ENCODE results near the gene MBP.
A peak's percentile ranks its signal among the peaks of the same experiment; 100 is the strongest.
"Not testable (repeated sequence)": the region's sequence is repeated elsewhere in the genome, so short reads cannot be mapped to it uniquely, and the experiment has no call there.

MBP gene

DNA sequence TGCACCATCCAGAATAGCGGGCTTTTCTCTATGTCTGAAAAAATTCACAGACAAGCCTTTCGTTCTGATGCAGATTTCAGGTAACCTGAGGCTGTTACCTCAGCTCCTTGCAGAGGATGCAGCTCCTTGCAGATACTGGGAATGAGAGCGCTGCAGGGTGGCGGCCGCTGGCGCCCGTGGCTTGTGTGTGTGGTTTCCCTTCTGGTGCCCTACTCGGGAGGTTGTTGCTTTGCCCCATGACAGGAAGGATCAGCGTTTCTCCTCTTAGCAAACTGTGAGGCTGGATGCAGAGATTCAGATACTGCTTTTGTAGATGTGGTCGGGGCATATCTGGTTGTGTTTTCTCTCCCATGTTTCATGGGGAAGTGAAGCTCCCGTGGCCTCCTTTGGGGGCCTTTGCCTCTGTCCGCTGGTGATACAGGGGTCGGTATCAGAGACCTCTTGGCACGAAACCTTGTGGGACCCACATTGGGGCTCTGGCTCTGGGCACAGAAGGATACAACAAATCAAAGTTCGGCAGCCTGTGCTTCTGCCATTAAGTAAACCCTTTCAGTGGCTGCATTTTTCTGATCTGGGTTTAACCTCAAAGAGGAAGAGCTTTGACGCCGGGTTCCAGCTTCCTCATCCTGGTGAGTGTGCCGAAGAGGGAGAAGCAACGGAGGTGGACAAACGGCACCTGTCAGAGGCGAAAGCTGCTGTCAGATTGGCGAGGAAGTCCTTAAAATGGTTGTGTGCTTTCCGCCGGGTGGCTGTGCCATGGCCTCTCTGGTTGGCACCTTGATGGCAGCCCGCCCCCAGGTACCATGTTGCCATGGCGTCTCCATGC is 127.8 kb downstream of the MBP start:
- DNase-seq = no peak

DNA sequence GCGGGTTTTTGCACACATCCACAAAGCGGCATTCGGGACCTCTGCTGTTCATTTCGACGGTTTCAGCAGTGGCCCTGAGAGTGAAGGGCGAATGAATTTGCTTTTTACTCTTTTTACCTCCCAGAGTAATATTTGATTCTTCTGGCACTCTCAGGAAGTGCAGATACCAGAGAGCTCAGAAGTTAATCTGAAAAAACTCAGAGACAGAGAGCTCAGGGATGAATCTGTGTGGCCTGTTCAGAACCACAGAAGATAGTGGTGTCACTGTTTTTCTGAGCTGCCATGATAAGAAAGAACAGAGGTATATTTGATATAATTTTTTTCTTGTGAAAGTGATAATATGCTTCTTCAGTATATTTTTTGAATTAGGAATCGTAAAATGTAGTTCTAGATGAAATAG is 129.3 kb downstream of the MBP start:
- DNase-seq = no peak

DNA sequence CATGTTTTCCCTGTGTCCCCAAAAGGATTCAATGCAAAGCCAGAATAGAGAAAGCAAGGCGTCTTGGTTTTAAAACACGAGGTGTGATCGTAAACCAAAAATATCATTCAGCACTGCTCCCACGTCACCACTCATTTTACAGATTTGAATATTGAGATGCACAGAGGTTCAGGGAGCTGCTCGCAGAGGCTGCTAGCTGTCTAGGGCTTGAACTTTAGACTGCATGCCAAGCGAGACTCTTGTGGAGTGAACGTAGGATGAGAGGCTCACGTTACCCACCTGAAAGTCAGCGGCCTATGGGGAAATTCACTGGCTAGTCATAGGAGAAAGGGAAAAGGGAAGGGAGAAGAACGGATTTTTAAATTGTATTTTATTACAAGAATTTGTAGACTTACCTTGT is 130.1 kb downstream of the MBP start:
- DNase-seq = no peak

DNA sequence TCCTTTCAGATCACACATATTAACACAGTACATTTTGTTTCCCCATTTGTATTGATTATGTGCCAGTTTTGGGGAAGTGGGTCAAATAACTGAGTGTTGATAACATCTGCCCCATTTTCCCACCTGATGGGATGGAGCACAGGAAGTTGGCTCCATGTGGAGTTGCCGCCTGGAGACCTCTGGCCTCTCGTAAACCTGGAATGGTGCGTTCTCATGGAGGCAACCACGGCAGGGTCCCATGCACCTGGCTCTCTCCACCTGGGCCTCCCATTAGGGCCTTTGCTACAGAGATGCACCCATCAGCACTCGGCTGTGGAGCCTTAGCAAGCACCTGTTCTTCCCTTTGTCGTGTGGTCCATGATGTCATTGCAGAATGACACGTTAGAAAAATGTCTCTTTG is 130.6 kb downstream of the MBP start:
- DNase-seq = no peak

DNA sequence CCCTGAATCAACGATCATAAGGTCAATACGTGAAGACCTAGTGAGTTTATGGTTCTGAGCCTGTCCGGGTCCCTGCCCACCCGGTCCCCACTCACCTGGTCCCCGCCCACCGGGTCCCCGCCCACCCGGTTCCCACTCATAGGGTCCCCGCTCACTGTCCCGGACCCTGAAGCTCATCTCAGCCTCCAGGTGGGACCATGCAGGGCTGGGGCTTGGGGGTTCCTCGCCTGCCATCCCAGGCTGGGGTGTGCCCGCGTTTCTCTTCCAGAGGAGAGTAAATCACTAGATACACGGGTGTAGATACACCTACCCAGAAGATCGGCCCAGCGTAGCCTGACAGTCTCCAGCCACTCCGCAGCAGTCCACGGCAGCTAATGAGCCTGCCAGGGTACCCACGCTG is 131.5 kb downstream of the MBP start:
- DNase-seq = no peak

DNA sequence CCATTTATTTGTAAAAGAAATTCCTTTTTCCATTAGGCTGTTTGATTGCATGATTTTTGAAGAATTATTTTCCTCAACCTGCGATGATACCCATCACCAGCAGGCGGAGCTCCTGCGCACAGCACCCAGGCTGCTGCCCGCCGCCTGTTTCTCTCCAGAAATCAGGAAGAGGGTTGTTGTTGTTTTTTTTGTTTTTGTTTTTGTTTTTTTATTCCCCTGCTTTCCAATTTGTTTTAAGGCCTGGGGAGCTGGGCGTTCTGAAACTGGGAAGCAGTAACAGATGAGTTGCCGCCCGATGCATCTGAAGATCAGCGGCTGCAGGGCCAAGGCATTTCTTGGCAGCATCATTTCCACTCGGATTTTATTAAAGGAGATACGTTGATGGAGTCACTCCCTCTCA is 132.1 kb downstream of the MBP start:
- peak; percentile 36 for DNase-seq

DNA sequence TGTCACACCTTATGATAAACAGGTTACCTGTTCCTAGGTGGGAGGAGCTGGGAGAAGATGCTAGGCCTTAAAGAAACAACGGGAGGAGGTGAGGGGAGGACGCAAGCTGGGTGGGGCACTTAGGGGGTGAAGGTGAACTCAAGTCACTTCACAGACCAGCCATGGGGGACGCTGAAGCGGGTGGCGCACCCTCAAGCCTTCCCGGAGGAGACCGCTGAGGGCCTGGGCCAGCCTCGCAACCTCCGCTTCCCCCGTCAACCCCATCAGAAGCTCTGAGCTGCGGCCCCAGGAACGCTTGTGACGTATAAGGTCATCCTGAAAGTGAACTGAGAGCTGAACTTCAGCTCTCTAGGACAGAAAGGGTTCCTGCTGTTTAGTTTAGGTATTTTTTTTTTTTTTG is 133.5 kb downstream of the MBP start:
- DNase-seq = no peak

DNA sequence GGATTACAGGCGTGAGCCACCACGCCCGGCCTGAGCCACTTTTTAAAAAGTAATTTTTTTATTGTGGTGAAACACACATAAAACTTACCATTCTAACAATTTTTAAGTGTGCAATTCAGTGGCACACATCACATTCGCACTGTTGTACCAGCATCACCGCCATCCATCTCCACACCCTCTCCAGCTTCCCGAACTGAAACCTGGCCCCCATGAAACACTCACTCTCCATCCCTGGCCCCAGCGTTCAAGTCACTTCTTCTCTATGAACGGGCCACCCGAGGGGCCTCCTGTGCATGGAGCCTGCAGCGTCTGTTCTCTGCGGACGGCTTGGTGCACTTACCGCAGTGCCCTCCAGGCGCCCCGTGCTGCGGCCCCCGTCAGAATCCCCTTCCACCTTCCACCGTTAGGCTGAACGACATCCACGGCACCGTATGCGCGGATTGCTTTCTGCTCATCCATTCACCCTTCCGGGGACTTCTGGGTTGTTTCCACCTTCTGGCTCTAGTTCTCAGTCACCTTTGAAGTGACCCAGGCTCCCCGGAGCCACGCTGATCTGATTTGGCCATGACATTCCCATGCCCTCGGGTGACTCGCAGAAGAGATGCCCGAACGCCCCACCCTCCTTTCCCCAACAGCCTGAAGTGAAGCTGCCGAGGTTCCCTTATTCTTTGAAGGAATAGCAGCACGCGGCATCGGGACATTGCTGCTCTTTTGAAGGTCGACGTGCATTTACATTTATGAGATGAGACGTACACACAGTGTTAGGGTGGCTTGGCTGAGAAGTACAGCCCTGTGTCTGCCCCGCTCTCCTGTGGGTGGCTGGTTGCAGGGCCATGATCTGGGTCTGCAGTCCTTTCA is 134.4 kb downstream of the MBP start:
- DNase-seq = no peak

DNA sequence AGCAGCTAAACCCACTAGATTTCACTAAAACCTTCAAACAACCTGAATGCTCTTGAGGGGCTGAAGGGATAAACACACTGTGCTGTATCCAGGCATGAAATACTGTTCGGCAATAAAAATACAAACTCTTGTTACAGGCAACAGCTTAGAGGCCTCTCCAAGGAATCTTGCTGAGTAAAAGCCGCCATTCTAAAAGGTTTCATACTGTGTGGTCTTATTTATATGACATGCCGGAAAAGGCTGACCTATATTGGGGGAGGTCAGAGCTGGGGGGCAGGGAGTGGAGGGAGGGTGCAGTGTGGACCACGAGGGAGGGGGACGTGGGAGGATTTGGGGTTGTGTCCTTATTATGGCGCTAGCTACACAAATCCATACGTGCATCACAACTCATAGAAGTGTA is 136.2 kb downstream of the MBP start:
- no peak for DNase-seq

DNA sequence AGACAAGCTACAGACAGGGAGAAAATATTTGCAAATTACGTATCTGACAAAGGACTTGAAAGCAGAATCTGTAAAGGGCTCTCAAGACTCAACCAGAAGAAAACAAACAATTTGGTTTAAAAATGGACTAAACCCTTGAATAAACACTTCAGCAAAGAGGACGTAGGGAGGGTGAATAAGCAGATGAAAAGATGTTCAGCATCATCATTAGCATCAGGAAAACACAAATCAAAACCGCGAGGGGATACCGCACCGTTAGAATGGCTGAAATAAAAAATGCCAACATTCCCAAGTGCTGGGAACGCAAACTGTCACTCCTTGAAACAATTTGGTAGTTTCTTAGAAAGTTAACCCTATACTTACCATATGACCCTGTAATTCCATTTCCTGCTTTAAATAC is 136.7 kb downstream of the MBP start:
- DNase-seq = no peak

DNA sequence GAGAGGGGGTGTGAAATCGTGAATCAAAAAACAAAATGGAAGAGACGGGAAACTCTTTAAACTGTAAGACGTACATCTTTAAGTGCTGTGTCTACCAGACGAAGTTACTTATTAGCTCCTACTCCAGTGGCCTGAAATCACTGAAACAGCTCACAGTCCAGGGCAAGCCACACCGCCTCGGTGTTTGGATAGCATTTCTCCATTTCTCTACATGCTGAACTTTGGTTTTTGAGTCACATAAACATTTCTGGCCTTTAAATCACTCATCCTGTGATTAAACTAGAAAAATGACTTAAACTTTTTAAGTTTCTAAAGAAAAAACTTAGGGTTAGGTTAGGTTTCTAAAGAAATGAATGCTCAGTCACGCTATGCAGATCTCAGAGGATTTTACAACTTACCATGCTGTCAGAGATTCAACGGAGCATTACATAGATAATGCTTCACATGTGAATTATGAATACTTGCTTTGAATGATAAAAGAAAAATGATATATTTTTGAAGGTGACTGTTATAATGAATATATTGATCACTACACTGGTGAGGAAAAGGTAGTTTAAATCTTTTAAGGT is 138.4 kb downstream of the MBP start:
- DNase-seq = no peak

DNA sequence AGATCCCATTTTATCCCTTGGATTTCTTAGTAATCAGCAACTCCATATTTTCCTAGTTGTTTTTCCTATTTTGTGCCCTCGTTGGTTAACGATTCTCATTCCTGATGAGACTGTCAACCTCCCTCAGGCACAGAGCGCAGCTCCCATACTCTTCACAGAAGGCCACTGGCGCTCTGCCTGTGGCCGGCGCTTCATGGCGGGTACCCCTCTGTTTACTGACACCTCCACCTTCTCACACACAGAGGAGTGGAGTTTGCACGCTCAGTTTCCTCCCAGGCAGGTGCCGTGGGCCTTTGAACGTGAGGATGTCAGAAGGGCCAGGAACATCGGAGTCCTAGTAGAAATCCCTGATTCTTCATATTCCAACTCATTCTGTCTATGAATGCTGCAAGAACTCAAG is 139.0 kb downstream of the MBP start:
- no peak for DNase-seq

DNA sequence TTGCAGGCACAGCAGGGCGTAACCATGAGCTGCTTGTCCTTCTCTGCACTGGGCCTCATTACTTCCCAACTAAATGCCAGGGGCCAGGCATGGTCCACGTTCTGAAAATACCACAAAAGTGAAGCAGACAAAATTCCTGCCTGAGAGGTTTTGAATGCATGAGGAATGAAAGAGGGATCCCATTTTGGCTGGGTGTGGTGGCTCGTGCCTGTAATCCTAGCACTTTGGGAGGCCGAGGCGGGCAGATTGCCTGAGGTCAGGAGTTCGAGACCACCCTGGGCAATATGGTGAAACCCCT is 139.5 kb downstream of the MBP start:
- DNase-seq = no peak

DNA sequence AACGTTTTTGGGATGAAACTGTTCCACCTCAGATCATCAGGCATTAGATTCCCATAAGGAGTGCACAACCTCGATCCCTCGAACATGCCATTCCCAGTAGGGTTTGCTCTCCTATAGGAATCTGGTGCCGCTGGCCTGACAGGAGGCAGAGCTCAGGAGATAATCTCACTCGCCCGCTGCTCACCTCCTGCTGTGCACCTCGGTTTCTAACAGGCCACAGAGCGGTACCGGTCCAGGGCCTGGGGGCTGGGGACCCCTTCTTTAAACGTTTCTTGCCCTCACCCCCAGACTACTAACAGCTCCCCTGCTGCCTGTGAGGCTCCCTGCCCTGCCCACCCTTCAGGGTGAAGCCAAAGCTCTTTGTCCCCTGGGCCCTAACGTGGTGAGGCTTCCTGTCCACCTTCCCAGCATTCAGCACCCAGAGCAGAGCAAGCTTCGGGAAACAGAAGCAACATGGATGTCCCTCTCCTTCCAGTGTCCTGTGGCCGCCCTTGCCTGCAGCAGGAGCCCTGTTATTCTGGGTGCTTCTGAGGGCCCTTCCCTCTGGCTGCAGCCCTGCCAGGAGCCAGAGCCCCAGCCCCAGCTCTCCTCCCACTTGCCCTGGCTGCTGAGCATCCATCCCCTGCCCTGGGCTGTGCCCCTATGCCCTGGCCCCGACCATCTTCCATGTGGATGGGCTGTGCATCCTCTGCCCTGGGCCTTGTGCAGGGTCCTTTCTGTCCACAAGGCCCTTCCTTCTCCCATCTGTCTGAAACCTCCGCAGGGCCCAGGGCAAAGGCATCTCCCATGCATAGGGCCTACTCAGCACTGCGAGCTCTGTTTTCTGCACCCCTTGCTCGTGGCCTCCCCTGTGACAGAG is 140.1 kb downstream of the MBP start:
- DNase-seq = no peak

DNA sequence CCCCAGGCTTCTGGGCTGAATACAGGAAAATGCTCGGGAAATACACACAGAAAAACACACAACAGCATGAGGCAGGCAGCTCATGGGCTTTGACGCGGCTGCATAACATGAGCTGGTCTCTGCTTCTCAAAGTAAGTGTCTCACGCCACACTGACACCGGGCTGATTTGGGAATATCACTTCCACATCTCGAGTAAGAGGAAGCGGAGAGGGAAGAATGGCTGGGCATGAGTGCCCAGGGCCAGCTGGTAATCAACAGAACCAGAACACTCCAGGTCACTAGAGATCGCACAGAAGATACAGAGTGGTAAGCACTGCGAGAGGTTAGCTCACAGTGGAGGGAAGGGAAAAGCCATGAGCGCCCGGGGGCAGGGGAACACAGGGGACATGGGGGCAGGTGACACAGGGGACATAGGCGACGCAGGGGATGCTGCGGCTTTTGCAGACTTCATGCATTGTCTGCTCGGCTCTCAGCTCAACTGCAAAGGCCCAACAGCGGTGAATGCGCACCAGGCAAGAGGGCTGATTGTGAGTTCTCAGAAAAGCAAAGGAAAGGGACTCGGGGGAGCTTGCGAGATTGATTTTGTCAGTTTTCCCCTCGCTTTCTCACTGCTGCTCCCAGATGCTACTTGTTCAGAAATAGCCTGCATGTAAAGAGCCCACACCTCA is 141.4 kb downstream of the MBP start:
- no peak for DNase-seq

DNA sequence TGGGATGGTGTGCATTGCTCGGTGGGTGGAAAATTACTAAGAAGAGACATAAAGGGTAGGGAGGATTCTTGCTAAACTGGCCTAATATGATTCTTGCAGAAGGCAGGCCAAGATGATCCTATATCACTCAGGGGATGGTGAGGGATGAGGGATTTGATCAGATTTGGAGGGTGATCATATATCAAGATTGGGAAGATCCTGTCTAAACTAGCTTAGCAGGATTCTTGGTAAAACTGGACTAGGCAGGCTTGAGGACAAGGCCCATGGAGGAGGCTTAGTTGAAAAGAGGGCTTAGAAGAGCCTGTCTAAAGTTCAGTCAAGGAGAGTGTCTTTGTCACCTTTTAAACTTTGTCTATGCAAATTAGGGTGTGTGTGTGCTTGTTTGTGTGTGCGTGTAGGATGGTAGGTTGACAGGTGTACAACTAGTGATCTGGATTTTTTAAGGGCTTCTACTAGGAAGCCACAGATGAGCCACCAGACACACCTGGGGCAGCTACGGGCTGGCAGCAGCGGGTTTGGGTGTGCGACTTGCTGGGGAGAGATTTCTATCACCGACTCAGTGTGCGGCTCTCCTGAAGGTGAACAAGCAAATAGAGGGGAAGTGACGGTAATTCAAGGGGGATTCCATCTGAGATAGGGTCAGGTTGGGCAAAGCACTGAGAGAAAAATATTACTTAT is 142.1 kb downstream of the MBP start:
- DNase-seq = not testable (repeated sequence)

DNA sequence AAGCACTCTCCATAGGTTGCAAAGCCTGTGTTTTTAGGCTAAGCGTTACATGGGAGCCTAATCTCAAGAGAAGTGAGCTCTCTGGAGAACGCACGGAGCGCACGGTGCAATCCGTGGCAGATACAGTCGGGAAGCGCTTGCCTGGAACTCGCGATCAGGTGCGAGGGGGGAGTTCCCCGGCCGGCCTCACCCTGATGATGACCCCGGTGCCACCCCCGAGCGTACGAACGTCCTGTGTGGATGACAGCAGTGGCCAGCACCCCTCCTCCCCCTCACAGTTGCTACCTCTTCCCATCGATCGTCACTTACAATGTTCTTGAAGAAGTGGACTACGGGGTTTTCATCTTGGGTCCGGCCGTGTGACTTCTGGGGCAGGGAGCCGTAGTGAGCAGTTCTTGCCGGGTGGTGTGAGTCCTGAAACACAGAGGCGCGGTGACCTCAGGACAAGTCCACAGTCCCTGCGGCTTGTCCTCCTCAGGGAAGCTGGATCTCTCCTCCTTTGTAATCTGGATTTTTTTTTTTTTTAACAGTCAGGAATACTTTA is 142.9 kb downstream of the MBP start:
- DNase-seq = no peak

DNA sequence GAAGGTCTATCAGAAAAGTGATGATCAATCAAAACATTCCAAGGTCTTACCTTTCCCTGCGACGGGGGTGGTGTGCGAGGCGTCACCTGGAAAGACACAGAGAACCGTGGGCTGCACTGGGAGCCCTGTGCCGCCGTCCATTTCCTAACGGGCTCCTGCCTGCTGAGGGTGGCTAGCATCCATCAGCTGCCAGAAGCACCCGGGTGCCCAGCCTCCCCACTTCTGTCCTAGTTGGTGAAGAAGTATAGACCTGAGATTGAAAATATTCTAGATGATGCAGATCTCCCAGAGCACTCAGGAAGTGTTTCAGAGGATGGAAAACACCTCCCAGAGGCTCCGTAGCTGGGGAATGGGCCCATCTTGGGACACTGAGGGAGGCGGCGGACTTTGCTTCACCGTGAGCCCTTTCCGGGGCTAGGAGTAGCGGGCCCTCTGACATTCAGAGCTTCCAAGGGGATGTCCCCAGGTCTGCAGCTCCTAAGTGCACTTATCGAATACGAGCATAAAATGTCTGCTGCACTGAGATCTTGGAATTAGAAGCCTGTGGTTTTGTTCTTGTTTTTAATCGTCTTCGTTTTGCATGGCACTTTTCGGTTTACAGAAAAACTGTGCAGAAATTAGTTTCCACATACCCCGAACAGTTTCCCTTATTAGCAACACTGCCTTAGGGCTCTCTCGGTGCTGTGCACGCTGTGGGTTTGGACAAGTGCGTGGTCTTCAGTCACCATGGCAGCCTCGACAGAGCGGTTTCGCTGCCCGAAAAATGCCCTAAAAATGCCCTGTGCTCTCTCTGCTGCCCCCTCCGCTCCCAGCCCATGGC is 143.5 kb downstream of the MBP start:
- DNase-seq = no peak

DNA sequence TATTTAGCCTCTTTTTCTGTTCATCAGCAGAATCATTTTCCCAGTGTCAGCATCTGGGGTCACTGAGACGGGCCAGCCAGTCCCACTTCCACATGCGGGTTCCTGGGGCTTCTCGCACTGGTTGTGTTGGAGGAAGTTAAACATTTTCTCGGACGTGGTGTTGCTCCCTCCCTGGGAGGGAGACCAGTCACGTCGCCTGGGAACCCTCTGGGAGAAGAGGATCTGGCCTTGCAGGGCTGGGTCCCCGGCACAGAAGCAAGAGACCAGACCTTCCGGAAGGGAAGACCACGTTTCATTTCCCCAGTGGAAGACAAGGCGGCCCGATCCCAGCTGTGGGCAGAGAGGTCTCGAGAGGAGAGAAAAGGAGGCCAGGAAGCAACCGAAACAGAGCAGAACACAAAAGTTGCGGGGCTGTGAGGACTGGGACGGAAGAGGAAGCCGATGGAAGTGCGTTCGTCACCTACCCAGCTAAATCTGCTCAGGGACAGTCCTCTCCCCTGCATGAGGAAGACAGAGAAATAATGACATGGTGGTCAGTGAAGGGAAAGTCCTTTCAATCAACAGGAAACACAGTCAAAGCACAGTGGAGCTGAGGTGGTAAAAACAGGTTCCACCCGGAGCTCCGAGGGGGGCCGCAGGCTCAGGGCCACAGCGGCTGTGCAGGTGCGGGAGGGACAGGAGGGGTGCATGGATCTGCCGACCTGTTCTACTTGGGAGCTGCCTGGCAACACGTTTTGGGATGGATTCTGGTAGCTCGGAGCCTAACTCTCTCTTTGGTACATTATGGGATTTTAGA is 144.4 kb downstream of the MBP start:
- DNase-seq = no peak

DNA sequence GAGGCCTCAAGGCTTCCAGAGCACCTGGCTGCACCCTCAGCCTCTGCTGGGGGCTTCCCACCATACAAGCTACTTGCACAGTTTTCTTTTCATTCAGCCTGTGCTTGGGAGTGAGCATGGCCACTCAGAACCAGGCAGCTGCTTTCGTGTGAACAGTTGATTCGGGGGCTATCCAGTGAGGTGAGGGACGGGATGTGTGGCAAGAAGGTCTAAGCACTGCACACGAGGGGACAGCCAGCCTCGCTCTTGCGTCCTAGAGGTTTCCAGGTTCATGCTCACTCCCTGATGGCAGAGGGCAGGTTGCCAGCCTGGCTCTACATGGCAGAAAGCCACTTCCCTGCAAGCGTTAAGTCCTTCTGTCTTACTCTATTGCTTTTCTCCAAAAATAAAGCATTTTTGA is 146.2 kb downstream of the MBP start:
- DNase-seq = no peak

Measured in fibroblast of skin of back (primary cell).